ENCODE data around the gene FRRS1.

FRRS1 gene

GRCh38 chr1:99764909-99765308 is 1.5 kb downstream of the FRRS1 start:
- DNase-seq = no peak

- no peak for DNase-seq
Observed at GRCh38 chr1:99764439-99764838, 2.0 kb downstream of the FRRS1 start.

GRCh38 chr1:99763956-99764355 is 2.5 kb downstream of the FRRS1 start:
- no peak for DNase-seq

DNA sequence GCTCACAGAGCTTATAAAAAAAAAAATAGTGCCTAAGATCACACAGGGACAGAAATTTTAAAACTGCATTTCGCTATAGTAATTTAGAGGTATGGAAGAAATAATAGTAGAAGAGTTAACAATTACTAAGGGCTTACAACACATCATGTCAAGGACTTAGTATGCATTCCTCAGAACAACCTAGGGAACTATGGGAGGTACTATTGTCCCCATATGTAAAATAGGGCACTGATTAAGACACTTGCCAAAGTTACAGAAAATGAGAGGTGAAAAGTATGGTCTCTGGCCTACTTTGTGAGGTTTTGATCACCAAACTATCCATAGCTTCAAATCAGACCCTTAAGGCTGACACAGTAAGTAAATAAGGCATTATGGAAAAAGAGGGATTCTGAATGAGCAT is 4.7 kb downstream of the FRRS1 start:
- DNase-seq = no peak

DNA sequence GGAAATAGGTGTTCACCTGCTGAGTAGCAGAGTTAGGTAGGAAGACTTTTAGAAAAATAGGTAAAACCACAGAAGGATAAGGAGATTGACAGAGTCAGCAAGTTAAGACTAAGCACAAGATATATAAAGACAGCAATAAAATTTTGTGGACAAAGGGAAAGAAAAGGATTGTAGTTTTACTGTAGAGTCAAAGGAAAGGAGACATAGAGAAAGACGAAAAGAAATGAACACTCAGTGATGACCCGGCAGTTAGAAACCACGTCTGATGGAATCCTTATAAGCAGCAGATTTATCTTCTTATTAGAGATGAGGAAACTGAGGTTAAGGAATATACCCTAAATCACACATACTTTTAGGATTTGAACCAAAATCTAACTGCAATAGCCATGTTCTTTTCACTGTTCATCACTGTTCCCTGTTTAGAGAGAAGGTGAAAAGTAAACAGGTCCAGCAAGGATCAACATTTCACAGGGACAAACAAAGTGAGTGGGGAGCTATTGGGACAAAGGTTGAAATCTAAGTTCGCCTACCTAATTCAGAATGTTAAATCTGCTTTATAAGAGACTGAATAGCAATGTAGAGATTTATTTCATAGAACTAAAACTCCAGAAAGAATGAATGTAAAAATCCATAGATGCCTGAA is 6.8 kb downstream of the FRRS1 start:
- DNase-seq = no peak

DNA sequence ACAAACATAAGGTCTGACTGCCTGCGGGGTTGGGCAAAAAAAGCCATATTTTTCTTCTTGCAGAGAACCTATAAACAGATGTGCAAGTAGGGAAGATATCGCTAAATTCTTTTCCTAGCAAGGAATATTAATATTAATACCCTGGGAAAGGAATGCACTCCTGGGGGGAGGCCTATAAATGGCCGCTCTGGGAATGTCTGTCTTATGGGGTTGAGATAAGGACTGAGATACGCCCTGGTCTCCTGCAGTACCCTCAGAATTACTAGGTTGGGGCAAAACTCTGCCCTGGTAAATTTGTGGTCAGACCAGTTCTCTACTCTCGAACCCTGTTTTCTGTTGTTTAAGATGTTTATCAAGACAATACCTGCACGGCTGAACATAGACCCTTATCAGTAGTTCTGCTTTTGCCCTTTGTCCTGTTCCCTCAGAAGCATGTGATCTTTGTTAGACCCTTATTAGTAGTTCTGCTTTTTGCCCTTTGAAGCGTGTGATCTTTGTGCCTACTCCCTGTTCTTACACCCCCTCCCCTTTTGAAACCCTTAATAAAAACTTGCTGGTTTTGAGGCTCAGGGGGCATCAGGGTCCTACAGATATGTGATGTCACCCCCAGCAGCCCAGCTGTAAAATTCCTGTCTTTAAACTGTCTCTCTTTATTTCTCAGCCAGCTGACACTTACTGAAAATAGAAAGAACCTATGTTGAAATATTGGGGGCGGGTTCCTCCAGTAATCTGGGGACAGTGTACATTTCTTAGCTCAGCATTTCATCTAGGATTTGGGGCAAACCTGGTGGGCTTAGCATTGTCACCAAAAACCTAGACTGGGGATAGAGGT is 7.5 kb downstream of the FRRS1 start:
- DNase-seq = peak; percentile 52

- DNase-seq = no peak
Observed at GRCh38 chr1:99758073-99758511, 8.3 kb downstream of the FRRS1 start.

DNA sequence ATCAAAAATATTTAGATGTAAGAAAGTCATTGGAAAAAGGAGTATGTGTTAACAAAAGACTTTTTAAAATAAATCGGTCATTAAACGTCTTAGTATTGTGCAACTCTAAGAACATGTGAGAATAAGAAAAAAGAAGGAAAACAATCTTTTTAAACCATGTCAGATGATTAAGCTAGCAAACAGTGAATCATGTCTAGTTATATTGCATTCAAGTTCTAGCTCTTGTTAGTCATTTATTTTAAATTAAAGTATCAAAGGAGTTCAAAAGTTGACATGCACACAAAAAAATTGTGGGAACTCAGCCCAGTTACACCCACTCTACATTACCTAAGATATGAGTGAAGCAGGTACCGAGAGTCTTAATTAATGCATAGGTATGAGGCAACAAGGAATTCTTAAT is 9.8 kb downstream of the FRRS1 start:
- no peak for DNase-seq

DNA sequence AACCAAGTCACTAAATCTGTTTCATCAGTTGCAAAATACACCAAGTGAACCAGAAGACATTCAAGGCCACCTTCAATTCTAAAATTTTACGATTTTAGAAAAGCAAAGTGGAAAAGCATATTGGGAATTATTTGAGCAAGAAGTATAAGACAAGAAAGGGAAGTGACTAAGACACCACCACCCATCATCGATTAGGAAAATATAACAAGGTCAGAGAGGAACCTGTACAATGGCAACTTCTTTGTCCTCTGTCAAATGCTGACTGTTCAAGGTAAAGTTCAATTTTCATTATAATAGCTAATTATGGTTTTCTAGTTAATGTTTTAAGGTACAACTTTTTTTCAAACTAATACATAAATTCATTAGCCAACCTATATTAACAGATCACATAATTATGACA is 10.8 kb downstream of the FRRS1 start:
- no peak for DNase-seq

DNA sequence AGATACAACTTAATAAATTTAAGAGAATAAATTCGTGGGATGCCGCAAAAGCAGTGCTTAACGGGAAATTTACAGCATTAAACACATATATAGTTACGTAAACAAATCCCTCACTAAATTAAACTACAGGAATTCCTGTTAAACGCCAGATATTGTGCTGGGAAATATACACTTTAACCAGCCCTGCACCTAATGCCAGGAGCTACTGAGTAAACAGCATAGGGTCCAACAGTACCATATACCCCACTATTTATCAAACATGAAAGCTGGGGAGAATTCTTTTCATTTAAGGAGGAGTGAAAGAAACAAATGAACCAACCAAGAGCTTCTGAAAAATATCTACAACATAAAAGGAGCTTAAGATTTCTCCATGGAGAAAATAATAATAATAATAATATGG is 11.7 kb downstream of the FRRS1 start:
- no peak for DNase-seq

- no peak for DNase-seq
Observed at GRCh38 chr1:99754055-99754626, 12.3 kb downstream of the FRRS1 start.

DNA sequence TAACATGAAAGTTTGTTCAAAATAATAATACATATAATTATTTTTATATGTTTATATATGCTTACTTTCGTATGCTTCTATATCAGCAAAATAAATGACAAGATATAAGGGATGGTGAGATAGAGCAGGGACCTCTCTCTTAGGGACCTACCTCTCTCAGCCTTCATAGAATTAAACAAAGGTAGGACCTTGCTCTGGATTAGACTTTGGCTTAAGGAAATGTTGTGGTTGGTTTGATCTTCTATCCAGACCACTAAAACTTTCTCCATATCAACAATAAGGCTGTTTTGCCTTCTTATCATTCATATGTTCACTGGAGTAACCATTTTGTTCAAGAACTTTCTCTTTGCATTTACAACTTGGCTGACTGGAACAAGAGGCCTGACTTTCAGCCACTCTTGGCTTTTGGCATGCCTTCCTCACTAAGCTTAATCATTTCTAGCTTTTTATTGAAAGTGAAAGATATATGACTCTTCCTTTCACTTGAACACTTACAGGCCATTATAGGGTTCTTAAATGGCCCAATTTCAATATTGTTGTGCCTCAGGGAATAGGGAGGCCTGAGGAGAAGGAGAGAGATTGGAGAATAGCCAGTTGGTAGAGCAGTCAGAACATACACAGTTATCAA is 14.4 kb downstream of the FRRS1 start:
- no peak for DNase-seq

DNA sequence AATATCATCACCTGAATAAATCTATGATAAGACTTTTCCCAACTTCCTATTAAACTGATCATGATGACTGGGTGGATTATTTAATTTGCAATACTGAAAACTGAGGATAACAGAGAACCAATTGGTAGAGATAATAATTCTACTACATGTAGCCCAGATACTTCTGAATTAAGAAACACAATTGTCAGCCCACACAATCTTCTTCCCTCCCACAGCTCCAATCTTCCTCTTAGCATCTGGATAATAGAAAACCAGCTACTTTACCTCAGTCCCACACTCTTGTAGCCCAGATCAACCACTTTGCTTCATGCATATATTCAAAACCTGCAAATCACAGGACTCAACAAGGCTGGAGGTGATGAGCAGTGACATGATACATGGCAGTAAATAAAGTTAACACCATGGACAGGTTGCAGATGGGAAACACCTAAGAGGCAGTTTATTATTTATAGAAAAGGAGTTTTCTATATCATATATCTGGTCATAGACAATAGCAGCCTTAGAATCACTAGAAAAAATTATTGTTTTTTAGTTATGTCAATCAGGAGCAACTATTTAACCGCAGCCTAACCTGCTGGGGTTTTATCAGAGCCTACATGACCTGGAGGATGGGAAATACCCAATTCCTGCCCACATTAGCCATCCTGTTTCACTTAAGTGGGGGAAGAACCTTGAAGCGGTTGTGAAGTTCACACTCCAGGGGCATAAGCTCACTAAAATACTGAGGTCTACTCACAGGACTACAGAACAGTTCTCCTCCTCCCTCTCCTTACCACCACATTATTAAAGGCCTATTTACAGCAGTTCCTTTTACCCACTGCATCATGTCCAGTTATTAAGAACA is 16.7 kb downstream of the FRRS1 start:
- no peak for DNase-seq

GRCh38 chr1:99748419-99748818 is 18.0 kb downstream of the FRRS1 start:
- DNase-seq = no peak

GRCh38 chr1:99745684-99746083 is 20.8 kb downstream of the FRRS1 start:
- DNase-seq = no peak

GRCh38 chr1:99745061-99745460 is 21.4 kb downstream of the FRRS1 start:
- no peak for DNase-seq

GRCh38 chr1:99740141-99740540 is 26.3 kb downstream of the FRRS1 start:
- DNase-seq = no peak

GRCh38 chr1:99738858-99739465 is 27.5 kb downstream of the FRRS1 start:
- no peak for DNase-seq

- peak; percentile 71 for DNase-seq
Observed at GRCh38 chr1:99737016-99737415, 29.4 kb downstream of the FRRS1 start.

GRCh38 chr1:99735852-99736251 is 30.6 kb downstream of the FRRS1 start:
- no peak for DNase-seq

GRCh38 chr1:99731384-99731783 is 35.1 kb downstream of the FRRS1 start:
- no peak for DNase-seq
